A549 (cell line): ENCODE measurements around the gene AKNAD1.

Experiments used
- EP300 ChIP-seq, 2 experiments: fragments of >200 bp; sonication (Bioruptor Twin); formaldehyde crosslinking; IDR thresholded peaks; 2 replicates in 1 of 2; 3 replicates in 1 of 2; pipeline ENCODE4 v1.6.1; 2016 to 2017
- ESRRA ChIP-seq: fragments of 150-350 bp; IDR thresholded peaks from 2 replicates; pipeline ENCODE4 v1.6.1; 2014; ENCODE audit warnings: mild to moderate bottlenecking, low read length, borderline replicate concordance
- JUN ChIP-seq, 2 experiments: fragments of >200 bp; sonication (Bioruptor Twin); formaldehyde crosslinking; IDR thresholded peaks; 2 replicates in 1 of 2; 3 replicates in 1 of 2; pipeline ENCODE4 v1.6.1; 2016 to 2017
- MAFK ChIP-seq: fragments of 450-650 bp; IDR thresholded peaks from 2 replicates; pipeline ENCODE4 v1.6.1; 2014; ENCODE audit not compliant: partially characterized antibody
- PBX3 ChIP-seq: IDR thresholded peaks from 2 replicates; pipeline ENCODE4 v1.6.1; 2012
- POLR2AphosphoS2 ChIP-seq: conservative IDR thresholded peaks from 2 replicates; pipeline ENCODE4 v1.6.1; 2012; ENCODE audit warnings: low read length, improper control_type of control experiment, inconsistent platforms
- SREBF2 ChIP-seq: fragments of 450-650 bp; IDR thresholded peaks from 2 replicates; pipeline ENCODE4 v1.6.1; 2014; ENCODE audit warnings: mild to moderate bottlenecking, moderate library complexity
- TF ChIP-seq, protein P1 (sequence below): fragments of >200 bp; sonication (Bioruptor Twin); formaldehyde crosslinking; IDR thresholded peaks from 3 replicates; pipeline ENCODE4 v1.5.1; 2016
- TF ChIP-seq, protein P2 (sequence below): fragments of 250-450 bp; sonication (Bioruptor Pico); IDR thresholded peaks from 2 replicates; pipeline ENCODE4 v1.5.0; 2020; ENCODE audit warnings: low read depth, mild to moderate bottlenecking, moderate library complexity

DNA sequence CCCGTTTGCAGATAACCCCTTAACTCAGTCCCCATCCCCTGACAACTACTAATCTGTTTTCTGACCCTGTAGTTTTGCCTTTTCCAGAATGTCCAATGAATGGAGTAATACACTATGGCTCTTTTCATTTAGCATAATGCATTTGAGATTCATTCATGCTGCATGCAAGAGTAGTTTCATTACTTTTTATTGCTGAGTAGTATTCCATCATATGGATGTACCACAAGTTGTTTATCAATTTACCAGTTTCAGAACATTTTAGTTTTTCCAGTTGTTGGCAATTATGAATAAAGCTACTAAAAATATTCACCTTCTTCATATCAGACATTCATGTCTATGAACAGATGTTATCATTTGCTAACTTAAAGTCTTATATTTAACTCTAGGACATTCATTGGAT is 65.1 kb downstream of the AKNAD1 start:
- TF ChIP-seq, protein P1, sequence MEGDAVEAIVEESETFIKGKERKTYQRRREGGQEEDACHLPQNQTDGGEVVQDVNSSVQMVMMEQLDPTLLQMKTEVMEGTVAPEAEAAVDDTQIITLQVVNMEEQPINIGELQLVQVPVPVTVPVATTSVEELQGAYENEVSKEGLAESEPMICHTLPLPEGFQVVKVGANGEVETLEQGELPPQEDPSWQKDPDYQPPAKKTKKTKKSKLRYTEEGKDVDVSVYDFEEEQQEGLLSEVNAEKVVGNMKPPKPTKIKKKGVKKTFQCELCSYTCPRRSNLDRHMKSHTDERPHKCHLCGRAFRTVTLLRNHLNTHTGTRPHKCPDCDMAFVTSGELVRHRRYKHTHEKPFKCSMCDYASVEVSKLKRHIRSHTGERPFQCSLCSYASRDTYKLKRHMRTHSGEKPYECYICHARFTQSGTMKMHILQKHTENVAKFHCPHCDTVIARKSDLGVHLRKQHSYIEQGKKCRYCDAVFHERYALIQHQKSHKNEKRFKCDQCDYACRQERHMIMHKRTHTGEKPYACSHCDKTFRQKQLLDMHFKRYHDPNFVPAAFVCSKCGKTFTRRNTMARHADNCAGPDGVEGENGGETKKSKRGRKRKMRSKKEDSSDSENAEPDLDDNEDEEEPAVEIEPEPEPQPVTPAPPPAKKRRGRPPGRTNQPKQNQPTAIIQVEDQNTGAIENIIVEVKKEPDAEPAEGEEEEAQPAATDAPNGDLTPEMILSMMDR: no peak
- no peak for TF ChIP-seq EP300 (IDR thresholded peaks at IDR 0.05)
- TF ChIP-seq ESRRA: no peak
- TF ChIP-seq, protein P2, sequence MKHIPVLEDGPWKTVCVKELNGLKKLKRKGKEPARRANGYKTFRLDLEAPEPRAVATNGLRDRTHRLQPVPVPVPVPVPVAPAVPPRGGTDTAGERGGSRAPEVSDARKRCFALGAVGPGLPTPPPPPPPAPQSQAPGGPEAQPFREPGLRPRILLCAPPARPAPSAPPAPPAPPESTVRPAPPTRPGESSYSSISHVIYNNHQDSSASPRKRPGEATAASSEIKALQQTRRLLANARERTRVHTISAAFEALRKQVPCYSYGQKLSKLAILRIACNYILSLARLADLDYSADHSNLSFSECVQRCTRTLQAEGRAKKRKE (CRISPR knock-in tag): no peak
- TF ChIP-seq SREBF2: no peak
- TF ChIP-seq MAFK: no peak
- no peak for TF ChIP-seq POLR2AphosphoS2
- no peak for TF ChIP-seq JUN (IDR thresholded peaks at IDR 0.05)
- TF ChIP-seq PBX3: no peak
